Astrocyte (in vitro differentiated cells and primary cell): ENCODE data around the gene PLXNC1.

Experiments
- EZH2 ChIP-seq: IDR thresholded peaks from 2 replicates; pipeline ENCODE4 v1.6.1; 2012; ENCODE audit warnings: mild to moderate bottlenecking, low read length, inconsistent platforms; ENCODE audit not compliant: insufficient read depth
- TF ChIP-seq, protein P1 (sequence below): IDR thresholded peaks from 2 replicates; pipeline ENCODE4 v1.5.1; 2011; ENCODE audit warnings: low read depth, mild to moderate bottlenecking, inconsistent platforms, low read length, moderate library complexity; ENCODE audit not compliant: insufficient read depth

DNA sequence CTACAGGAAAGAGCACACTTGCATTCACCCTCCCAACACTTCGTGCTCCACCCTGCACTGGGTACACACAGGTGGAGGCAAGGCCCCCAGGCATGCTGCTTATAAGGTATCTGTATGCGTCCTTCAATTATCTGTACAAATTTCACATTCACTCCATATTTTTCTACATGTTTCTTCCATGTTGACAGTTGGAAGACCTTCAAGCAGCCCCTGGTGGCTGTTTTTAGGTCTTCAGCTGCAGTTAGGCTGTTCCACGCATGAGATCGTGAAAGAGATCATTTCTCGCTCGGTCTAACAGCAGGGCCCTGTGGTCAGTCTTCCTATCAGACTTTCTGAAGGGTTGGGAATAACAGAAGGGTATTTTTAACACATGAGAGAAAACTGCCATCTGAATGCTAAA lies 47.1 kb downstream of the PLXNC1 start:
- TF ChIP-seq, protein P1, sequence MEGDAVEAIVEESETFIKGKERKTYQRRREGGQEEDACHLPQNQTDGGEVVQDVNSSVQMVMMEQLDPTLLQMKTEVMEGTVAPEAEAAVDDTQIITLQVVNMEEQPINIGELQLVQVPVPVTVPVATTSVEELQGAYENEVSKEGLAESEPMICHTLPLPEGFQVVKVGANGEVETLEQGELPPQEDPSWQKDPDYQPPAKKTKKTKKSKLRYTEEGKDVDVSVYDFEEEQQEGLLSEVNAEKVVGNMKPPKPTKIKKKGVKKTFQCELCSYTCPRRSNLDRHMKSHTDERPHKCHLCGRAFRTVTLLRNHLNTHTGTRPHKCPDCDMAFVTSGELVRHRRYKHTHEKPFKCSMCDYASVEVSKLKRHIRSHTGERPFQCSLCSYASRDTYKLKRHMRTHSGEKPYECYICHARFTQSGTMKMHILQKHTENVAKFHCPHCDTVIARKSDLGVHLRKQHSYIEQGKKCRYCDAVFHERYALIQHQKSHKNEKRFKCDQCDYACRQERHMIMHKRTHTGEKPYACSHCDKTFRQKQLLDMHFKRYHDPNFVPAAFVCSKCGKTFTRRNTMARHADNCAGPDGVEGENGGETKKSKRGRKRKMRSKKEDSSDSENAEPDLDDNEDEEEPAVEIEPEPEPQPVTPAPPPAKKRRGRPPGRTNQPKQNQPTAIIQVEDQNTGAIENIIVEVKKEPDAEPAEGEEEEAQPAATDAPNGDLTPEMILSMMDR: no peak
- no peak for TF ChIP-seq EZH2
